ENCODE data around the gene REPIN1. TPM values are rescaled to one million over a fixed set of nuclear protein-coding genes. Genes with fewer than 3 reads are reported as not detected.

The REPIN1 gene
- total RNA-seq, 1 donor from 2014 or later, result 144 TPM

DNA sequence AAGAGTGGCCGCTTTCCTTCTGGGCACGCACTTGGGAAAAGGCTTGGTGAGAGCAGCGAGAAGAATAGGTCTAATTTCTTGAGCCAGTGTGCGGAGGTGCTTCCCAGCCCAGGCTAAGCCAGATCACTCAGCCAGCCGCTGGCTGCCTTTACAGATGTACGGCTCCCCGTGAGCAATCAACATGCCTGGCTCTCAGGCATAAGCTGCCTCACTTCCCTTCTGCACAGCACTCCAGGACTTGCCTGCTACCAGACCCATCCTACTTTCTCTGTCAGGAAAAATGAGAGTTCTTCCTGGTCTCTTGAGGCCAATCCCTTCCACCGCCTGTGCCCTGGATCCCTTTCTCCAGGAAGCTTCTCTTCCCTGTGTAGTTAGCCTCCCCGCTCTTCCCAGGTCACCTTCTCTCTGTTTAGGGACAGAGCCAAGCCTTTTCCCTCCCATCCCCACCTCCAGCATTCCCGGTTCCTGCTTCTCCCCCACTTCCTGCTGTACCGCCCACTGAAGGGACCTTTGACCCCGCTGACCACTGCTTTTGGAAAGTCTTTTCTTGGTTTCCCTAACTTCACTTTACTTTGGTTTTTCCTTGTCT is 44.2 kb upstream of the REPIN1 start:
- no peaks in the 10 kb centered on the region for H3K27me3 ChIP-seq (ENCODE audit: control insufficient read depth, insufficient read depth, low read length)
- TF ChIP-seq, protein P1, sequence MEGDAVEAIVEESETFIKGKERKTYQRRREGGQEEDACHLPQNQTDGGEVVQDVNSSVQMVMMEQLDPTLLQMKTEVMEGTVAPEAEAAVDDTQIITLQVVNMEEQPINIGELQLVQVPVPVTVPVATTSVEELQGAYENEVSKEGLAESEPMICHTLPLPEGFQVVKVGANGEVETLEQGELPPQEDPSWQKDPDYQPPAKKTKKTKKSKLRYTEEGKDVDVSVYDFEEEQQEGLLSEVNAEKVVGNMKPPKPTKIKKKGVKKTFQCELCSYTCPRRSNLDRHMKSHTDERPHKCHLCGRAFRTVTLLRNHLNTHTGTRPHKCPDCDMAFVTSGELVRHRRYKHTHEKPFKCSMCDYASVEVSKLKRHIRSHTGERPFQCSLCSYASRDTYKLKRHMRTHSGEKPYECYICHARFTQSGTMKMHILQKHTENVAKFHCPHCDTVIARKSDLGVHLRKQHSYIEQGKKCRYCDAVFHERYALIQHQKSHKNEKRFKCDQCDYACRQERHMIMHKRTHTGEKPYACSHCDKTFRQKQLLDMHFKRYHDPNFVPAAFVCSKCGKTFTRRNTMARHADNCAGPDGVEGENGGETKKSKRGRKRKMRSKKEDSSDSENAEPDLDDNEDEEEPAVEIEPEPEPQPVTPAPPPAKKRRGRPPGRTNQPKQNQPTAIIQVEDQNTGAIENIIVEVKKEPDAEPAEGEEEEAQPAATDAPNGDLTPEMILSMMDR (IDR thresholded peaks at IDR 0.05; ENCODE audit: insufficient read depth, low read length, poor library complexity, severe bottlenecking), result no peak
- no peak for DNase-seq (ENCODE audit: low read depth)
- peak overlapping the region; percentile 61 for H3K4me3 ChIP-seq (ENCODE audit: low read depth, low read length)
- no peaks in the 10 kb centered on the region for H3K36me3 ChIP-seq (ENCODE audit: control insufficient read depth, insufficient read depth, low read length)

DNA sequence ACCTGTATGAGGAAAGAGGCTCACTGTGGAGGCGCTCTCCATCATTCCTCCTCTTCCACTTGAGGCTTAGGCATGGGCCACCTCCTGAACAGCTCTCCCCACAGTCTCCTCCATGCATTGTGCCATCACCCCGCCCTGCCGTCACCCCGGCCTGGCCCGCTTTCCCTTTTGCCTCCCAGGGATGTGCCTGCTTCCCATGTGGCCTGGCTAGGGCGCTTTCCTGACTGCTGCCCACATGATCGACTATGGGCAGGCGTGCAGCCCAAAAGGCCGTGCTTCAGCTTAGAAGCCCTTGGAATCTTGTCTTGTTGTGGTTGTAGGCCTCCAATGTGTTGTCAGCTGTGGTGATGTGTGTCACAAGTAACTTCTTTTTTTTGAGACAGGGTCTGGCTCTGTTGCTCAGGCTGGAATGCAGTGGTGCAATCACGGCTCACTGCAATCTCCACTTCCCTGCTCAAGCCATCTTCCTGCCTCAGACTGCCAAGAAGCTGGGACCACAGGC is 43.5 kb upstream of the REPIN1 start:
- DNase-seq (ENCODE audit: low read depth), result no peak
- Histone ChIP-seq H3K36me3 (ENCODE audit: control insufficient read depth, insufficient read depth, low read length) (no peaks in the 10 kb centered on the region), H3K27me3 (ENCODE audit: control insufficient read depth, insufficient read depth, low read length) (no peaks in the 10 kb centered on the region), H3K4me3 (ENCODE audit: low read depth, low read length) (no peak overlapping the region)
- TF ChIP-seq, protein P1 (IDR thresholded peaks at IDR 0.05; ENCODE audit: insufficient read depth, low read length, poor library complexity, severe bottlenecking), result no peak

DNA sequence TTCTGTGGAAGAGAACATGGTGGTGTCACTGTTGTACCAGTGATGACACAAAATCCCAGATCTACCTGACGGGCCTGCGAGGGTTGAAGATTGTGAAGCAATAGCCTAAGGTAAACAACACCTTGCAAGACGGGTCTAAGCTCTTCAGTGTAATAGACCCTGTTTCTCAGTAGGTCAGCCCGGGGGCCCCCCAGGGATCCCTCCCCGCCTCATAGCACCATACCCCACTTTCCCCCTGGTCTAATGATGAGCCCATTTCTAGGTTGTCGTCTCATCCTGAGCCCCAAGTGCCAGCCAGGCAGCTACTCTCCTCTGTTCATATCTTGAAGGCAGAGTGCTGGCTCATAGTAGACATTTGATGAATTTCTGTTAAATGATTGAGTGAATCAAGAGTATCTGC is 42.7 kb upstream of the REPIN1 start:
- no peaks in the 10 kb centered on the region for H3K36me3 ChIP-seq (ENCODE audit: control insufficient read depth, insufficient read depth, low read length)
- no peak overlapping the region for H3K4me3 ChIP-seq (ENCODE audit: low read depth, low read length)
- no peak for DNase-seq (ENCODE audit: low read depth)
- H3K27me3 ChIP-seq (ENCODE audit: control insufficient read depth, insufficient read depth, low read length), result no peaks in the 10 kb centered on the region
- TF ChIP-seq, protein P1 (IDR thresholded peaks at IDR 0.05; ENCODE audit: insufficient read depth, low read length, poor library complexity, severe bottlenecking), result no peak

DNA sequence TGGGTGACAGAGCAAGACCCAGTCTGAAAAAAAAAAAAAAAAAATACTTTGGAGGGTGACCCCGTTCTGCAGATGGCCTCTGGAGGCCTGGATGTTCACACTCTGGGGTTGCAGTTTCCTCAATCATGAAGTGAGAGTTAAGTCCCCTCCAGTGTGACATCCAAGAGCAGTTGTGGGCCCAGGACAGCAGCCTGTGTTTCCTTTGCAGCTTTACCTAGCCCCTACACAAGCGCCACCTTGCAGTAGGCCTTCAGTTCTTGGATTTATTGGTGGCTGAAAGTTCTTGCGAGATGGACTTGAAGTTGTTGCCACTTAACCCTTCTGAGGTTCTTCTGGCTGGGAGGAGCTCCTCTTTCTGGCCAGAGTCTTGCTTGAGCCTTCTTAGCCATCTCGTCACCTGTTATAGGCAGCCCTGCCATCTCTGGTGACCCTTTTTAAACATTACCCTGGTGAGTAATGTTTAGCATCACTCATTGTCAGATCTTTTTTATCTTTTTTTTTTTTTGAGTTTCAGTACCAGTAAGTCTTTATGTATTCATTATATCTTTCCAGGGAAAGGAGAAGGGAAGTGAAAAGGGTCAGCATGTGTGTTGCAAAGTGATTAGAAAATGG is 41.9 kb upstream of the REPIN1 start:
- no peak for DNase-seq (ENCODE audit: low read depth)
- H3K36me3 ChIP-seq (ENCODE audit: control insufficient read depth, insufficient read depth, low read length), result no peaks in the 10 kb centered on the region
- TF ChIP-seq, protein P1 (IDR thresholded peaks at IDR 0.05; ENCODE audit: insufficient read depth, low read length, poor library complexity, severe bottlenecking), result no peak
- H3K27me3 ChIP-seq (ENCODE audit: control insufficient read depth, insufficient read depth, low read length), result no peaks in the 10 kb centered on the region
- H3K4me3 ChIP-seq (ENCODE audit: low read depth, low read length), result no peak overlapping the region

DNA sequence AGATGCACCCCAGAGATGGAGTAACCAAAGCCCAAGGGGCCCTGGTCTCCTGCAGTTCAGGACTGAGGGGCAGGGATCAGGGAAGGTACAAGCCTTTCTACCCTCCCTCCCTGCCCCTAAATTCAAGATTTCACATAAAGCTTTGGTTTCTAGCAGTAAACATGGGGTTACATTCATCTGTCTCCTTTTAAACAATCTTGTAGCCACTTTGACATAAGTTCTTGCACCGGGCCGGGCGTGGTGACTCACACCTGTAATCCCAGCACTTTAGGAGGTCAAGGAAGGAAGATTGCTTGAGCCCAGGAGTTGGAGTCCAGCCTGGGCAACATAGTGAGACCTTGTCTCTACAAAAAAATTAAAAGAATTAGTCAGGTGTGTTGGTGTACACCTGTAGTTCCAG is 41.3 kb upstream of the REPIN1 start:
- Histone ChIP-seq H3K4me3 (ENCODE audit: low read depth, low read length) (no peak overlapping the region), H3K36me3 (ENCODE audit: control insufficient read depth, insufficient read depth, low read length) (no peaks in the 10 kb centered on the region)

More for the DNA sequence above, 41.3 kb upstream of the REPIN1 start:
- no peaks in the 10 kb centered on the region for H3K27me3 ChIP-seq (ENCODE audit: control insufficient read depth, insufficient read depth, low read length)
- TF ChIP-seq, protein P1 (IDR thresholded peaks at IDR 0.05; ENCODE audit: insufficient read depth, low read length, poor library complexity, severe bottlenecking), result no peak
- DNase-seq (ENCODE audit: low read depth), result no peak
